ENCODE results near the gene CIT.

Gene CIT

DNA sequence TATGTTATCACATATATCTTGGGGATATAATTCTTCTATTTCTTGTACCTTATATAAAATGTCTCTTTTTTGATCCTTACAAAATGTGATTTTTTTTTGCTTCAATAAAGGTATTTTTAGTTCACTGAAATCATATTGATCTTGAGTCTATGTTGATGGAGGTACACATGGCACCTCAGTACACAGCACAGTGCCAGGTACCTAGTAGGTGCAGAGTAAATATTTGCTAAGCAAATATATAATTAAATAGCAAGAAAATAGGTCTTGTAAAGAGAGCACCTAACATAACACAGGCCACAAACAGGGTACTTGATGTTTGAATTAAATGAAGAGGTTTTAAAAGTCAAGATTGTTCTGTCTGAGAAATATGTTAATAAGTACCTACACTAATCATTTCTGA, 69.7 kb downstream of the CIT start:
- DNase-seq (ENCODE audit: low read depth in 2 of 2): no peak

DNA sequence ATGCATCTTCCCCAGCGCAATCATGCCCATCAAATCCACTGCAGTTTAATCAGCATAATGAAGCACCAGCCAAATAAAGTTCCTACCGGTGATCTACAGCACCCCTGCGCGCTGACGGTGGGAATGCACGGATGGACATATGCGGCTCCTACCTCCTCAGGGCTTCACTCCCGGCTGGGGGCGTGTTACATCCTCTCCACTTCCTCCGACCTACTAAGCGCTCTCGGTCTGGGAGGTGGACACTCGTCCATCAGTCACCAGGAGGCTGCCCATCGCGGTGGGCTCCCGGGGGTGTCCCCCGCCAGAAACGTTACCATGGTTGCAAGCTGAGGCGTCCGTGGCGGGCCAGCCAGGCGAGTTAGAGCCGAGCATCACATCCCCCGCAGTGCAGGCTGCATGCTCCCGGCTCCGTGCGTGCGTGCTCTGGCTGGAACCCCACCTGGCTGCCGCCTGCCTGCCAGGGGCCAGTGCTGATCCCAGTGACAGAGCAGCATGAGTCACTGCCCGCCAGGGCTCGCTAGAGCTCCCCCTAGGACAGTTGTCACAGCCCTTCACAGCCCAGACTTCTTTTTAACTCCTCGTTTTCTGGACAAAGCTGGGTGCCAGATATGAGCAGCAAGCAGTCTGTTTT, 73.0 kb downstream of the CIT start:
- no peak for DNase-seq (ENCODE audit: low read depth in 2 of 2)

DNA sequence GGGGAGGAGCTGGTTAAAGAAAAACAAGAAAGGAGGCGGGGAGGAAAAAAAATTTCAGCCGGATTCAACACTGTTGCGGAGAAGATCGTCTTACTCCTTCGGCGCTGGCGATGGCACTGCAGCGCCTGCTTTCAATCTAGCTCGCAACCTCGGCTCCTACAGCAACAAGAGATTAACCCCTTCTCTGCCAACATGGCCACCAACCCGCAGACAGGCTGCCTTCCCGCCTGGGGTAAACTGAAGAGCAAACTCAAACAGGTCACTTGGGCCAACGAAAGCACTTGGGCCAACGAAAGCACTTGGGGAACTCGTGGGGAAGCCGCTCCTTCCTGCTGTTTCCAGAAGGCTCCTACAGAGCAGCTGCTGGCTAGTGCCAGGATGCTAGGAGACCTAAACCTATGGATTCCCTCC, 73.7 kb downstream of the CIT start:
- DNase-seq (ENCODE audit: low read depth in 2 of 2): no peak

DNA sequence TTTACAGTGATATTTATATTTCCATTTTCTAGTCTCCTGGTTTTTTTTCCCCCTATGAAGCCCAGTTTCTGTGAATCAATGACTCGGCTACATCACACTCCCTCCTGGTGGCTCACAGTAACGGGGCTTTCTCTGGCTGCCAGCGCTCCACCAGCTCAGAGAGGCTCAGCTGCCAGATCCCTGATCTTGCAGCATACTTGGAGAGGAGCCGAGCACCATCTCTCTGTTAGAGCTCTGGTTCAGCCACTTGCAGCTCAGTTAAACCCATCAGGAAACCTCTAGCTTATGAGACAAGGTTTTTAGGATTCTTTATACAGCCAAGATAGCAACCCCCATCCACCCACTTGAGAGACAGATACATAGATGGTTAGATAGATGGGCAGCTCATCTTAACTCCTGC, 74.6 kb downstream of the CIT start:
- no peak for DNase-seq (ENCODE audit: low read depth in 2 of 2)

DNA sequence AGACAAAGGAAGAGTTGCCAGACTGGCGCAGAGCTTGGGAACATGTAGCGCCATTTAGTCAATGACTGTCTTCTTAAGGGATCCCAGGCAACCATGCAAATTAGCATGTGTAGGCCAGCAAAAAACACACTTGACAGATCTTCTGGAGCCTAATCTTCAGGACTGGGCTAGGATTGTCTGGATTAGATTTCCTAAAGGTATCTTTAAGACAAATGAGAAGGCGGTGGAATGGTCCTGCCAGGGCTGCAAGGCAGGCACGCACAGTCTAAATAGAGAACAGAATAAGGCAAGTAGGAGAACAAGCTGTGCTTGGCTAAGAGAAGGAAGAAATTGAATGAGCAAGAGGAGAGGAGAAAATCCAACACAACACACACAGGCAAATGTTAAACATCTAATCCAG, 80.0 kb downstream of the CIT start:
- DNase-seq (ENCODE audit: low read depth in 2 of 2): no peak

DNA sequence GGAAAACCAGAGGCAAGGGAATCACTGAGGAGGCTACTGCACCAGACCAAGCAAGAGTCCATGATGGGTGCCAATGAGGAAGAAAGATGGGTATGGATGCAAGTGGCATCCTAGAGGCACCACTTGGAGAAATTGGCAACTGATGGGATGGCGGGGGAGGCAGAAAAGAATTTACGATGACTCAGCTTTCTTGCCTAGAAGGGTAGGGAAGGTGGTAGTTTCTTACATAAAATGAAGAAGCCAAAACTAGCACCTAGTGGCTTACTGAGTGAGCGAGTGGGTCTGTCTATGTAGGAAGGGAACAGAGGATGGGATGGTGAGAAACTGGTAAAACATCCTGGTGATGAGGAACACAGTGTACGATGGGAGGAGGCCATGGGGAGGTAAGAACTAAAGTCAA, 80.8 kb downstream of the CIT start:
- DNase-seq (ENCODE audit: low read depth in 2 of 2): no peak

DNA sequence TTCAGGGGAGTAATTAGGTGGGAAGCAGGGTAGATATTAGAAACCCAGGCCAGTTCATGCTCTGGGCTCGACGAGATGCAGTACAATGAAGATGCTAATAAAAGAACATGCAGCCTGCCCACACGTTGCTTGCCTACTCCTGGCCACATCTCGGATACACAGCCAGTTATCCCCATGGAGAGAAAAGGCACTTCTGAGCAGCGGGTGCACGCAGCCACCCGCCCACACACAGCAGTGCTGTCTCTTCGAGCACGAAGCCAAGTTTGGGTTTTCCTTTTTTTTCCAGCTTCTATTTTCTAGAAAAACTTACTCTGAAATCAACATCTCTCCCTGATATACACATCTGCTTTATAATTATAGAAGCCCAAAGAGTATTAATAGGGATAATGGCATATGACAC, 85.7 kb downstream of the CIT start:
- DNase-seq (ENCODE audit: low read depth in 2 of 2): no peak

DNA sequence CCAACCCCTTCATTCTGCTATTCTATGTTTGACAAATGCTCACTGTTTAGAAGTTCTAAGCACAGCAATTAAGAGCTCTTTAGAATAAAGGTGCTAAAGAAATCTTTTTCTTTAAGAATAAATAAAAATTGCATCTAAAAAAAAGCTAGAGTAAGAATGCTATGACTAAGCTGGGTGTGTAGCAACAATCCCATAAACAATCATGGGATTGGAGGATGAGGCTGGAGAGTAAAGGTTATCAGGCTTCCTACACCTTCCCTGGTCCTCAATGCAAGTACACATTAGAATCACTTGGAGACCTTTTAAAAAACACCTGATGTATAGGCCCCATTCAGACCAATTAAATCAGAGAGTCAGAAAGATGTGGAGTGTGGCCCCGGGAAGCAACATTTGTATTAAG, 88.3 kb downstream of the CIT start:
- no peak for DNase-seq (ENCODE audit: low read depth in 2 of 2)

DNA sequence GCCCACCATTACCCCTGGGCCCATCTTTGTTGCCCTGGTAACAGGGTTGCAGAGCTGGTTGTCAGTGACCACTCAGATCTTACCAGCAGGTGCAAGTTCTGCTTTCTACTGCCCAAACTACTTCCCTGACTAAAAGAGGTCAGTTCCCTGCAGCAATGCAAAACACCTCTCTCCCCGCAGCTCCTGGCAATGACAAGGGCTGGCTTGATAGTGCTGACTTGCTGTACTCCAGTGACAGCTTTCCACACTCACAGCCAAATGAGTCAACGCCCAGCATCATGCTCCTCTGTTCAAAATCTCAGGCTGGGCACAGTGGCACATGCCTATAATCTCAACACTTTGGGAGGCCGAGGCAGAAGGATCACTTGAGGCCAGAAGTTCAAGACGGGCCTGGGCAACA, 90.6 kb downstream of the CIT start:
- no peak for DNase-seq (ENCODE audit: low read depth in 2 of 2)

DNA sequence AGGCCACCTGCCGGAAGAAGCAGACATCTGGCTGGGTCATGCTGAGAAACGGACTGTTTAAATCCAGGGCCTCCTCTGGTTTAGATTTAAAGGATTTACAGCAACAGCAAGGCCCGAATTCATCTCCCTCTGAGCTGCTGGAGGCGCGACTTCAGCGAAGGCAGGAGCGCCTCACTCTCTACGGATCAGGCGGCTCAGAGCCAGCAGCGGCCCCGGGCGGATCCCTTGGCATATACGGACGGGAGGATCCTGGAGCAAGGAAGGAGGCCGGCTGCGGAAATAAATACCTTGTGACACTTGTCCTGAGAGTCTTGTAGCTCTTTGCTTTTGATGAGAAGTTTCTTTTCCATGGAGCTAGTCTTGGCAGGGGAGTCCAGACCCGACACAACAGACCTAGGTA, 92.4 kb downstream of the CIT start:
- DNase-seq (ENCODE audit: low read depth in 2 of 2): no peak

DNA sequence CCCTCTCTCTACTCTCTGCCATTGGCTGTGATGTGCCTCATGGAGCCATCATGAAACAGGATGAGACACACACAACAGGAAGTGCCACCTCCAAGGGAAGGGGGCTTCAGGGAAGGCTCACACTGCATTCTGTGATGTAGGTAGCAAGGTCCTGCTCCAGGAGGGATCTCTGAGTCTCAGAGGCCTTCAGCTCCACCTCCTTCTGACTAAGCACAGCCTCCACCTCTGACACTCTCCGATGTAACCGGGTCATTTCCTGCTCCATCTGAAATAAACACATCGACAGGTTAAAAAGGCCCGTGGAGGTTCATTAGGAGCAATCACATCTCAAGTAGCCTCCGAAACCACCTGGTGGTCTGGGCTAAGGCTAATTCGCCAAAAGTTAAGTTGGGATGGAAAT, 93.3 kb downstream of the CIT start:
- no peak for DNase-seq (ENCODE audit: low read depth in 2 of 2)

DNA sequence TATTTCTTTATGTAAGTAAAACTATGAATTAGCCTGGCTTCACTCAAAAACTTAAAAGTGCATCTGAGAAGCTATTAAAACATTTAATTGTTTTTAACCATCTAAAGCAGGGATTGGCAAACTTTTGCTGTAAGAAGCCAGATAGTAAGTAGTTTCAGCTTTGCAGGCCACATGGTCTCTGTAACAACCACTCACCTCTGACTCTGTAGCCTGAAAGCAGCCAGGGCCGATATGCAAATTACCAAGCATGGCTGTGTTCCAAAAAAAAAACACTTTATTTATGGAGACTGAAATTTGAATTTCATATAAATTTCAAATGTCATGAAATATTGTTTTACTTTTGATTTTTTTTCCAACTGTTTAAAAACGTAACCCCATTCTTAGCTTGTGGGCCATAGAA, 95.3 kb downstream of the CIT start:
- DNase-seq (ENCODE audit: low read depth in 2 of 2): no peak

DNA sequence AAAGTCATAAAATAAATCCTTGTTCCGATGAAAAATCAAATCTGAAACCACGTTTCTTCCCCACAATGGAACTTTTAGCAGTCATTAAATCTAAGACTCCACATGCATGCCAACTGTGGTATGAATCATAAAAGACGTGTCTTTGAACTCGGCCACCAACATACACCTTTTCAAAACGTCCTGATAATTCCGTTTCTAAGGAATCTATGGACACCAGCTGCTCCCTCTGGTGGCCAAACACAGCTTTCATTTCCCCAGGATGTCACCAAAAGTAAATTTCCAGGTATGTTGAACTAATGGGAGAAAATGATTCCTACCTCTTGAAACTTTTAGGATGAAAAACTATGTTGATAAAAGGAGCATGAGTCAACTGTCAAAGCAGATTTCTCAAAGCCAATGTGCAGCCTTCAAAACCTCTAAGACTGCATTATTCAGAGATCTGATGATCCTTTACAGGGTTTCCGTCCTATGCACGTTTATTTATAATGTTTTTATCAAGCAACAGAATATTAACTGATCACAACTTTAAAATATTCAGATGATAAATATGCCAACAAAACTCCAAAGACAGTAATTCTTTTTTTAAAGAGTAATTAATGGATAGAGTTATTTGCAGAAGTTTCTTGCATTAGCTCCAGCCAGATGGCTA, 96.2 kb downstream of the CIT start:
- DNase-seq (ENCODE audit: low read depth in 2 of 2): no peak

DNA sequence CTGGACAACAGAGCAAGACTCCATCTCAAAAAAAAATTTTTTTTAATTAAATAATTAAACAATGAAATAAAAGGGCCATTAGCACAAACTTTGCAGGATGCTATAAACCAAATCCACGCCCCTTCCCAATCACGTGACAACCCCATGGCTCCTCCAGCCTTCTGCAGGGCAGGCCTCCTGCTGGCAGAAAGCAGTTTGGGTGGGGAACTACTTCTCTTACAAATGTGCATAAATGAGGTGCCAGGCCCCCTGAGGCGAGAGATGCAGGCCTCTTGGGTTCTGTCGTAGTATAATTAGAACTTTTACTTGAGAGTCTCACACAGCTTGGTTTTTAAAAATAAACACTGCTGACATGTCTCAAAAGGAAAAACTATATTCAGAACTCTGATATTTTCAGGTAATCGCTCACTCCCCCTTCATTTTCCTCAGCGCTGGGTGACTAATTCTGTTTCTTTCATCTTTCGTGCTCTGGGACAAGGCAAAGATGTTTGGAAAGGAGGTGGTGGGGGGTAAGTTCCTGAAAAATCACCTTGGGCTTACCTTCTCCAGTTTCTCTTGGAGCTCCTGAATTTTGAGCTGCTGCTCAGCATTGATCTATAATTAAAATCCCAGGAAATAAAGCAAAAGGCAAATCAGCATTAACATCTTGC, 101.7 kb downstream of the CIT start:
- no peak for DNase-seq (ENCODE audit: low read depth in 2 of 2)

DNA sequence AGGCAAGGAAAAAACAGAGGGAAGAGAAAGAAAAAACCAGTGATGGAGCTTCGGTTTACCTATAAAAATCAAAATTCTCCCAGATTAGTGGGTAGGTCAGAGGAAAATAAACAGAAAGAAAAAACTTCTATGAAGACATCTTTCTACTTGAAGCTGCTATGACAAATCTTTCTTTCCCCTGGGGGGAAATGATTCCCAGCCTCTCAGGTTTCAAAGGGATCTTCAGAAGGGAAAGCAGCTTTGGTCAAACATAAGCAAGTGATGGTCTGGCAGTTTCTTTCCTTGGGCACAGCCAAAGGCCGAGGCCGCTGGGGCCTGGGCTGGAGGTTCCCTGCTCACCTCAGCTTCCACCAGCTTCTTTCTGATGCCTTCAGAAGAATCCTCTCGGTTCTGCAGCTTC, 104.7 kb downstream of the CIT start:
- DNase-seq (ENCODE audit: low read depth in 2 of 2): no peak

DNA sequence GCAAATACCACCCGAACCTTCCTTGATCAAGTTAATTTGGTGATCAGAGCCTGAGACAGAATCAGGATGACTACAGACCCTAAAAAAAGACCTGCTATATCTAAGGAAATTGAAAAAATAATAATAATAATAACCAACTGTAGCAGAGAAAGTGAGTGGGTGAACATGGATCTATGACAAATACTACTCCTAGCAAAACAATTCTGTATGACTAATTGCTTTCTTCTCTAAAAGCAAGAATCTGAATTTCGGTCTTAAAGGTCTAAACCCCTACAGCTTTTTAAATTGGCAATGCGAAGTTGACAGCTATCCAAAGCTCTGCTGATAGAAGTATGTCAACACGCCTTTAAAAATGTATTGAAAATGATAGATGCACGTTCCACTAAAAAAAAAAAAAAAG, 107.0 kb downstream of the CIT start:
- DNase-seq (ENCODE audit: low read depth in 2 of 2): no peak

DNA sequence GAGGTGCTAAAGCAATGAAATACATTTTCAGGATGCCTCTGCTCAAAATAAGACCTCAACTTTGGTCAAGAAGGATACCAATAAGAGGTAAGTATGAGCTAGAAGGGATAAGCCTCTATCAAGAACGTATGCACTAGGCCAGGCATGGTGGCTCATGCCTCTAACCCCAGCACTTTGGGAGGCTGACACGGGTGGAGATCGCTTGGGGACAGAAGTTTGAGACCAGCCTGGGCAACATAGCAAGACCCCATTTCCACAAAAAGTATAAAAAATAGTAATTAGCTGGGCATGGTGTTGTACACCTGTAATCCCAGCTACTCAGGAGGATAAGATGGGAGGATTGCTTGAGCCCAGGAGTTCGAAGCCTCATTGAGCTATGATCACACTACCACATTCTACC, 114.5 kb downstream of the CIT start:
- no peak for DNase-seq (ENCODE audit: low read depth in 2 of 2)

DNA sequence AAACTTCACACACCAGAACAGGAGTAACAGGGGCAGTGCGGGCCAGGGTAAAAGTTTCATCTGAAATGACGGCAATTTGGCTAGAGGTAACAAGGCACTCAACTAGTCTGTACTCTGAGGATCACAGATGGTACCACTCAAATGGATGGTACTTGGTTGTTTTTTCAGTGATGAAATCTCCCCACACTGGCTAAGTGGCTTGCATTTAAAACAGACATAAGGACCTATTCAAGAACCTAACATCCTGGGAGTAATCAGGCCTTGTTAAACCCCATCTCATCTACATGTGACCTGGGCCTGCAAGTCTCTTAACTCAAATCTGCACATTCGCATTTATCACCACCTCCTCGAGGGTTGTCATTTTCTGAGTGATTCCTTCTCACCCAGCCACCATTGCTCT, 118.4 kb downstream of the CIT start:
- DNase-seq (ENCODE audit: low read depth in 2 of 2): no peak

DNA sequence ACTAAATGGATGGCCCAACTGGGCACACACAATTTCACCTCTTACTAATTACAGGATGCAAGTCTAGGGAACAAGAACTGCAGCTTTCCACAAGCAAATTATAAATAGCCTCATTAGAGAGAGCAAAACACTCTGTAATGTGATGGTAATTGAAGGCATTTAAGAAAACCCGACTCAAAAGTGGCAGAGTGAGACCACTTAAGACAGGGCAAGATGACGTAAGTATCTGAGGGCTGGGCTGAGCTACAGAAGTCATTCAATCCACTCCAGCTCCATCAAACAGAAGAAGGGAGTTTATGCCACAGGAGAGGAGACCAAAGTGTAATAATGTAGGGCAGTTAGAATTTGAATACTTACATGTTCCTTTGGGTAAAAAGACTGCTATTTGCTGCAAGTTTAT, 118.9 kb downstream of the CIT start:
- DNase-seq (ENCODE audit: low read depth in 2 of 2): no peak

DNA sequence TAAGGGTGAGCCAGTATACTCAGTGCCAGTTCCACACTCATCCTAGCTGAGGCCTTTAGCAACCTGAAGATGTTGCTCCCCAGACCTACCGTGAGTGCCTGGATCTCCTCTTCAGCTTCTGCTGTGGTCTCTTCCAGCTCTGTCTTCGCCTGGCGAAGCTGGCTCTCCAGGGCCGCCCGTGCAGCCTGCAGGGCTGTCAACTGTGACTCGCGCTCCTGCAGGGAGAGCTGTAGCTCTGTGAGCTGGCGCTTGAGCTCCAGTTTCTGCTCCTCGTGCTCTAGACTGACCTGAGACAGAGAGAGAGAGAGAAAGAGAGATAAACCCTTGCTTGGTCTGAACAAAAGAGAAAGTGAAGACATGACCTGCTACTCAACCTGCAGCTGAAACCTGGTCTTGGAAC, 125.2 kb downstream of the CIT start:
- no peak for DNase-seq (ENCODE audit: low read depth in 2 of 2)

DNA sequence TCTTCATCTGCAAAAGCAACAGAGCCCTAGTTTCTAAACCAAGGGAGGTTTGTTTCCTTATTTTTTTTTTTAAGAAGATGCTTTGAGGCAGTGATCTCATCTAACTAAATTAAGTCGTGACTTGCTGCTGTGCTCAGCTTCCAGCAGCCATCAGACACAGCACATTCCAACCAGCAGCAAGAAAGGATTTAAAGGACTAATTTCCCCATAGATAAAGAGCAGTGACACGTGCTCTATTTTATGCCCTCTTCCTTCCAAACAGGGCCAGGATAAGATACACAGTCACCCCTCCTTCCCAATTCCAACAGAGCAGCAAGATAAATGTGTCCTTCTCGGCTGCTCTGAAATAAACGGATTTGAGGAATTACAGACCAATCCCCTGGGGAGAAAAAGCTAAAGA, 127.5 kb downstream of the CIT start:
- DNase-seq (ENCODE audit: low read depth in 2 of 2): no peak

DNA sequence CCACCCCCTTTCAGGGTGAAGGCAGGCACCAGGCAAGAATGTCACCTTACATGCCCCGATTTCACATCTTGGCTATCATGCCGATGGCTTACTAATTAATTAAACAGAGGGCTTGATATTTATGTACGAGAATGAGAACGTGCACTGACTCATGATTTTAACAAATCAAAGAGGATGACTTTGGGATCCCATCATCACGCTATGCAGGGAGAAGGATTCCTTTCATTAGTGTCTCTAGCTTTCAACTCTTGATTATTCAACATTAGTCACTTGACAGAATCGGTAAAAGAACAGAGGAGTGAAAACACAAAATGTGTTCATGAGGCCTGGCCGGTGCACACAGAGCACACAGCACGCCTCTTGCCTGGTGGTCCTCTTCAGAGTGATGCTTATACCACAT, 128.6 kb downstream of the CIT start:
- DNase-seq (ENCODE audit: low read depth in 2 of 2): no peak

DNA sequence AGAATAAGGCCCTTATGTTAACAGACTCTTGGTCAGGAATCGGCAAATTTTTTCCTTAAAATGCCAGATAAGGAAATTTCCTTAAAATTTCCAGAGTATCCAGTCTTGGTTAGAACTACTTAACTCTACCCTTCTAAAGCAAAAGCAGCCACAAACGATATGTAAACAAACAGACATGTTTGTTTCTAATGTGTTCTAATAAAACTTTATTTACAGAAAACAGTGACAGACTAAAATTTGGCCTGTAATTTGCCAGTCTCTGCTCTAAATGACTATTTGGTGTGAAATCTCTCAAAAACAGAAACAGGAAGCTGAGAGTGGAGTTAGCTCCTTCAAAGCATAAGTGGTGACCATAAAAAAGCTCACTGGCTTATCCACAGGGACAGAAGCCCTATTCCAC, 131.0 kb downstream of the CIT start:
- no peak for DNase-seq (ENCODE audit: low read depth in 2 of 2)

Data from stimulated activated CD4-positive, alpha-beta T cell treated with anti-CD3 and anti-CD28 coated beads, Interleukin-4, amount 100 ng/mL, for 48 hours (primary cell).